PC-9 (cell line): ENCODE results near the gene TBPL1. TPM values are rescaled to one million over a fixed set of nuclear protein-coding genes. Genes with fewer than 3 reads are reported as not detected.
A peak's percentile ranks its signal among the peaks of the same experiment; 100 is the strongest.

Source experiments
- BruUV-seq: library from RNA; stranded (reverse); fragments of 400-500 nt; replicated peaks from 2 replicates; lab custom pipeline; 2021; lab: Mats Ljungman, UMichigan
- CTCF ChIA-PET: fragments of 300-600 bp; sonication (Branson Sonifier 250); formaldehyde crosslinking; loops from one replicate; lab custom pipeline; 2022; ENCODE audit warnings: antibody characterized with exemption; lab: Charles Lee
- POLR2A ChIA-PET: fragments of 300-600 bp; sonication (Branson Sonifier 250); formaldehyde crosslinking; loops from one replicate; lab custom pipeline; 2022; ENCODE audit warnings: antibody characterized with exemption; ENCODE audit not compliant: unreplicated experiment; lab: Charles Lee
- DNase-seq, 2 experiments: peaks; one replicate each; pipeline versions ENCODE4 v3.0.0 to v3.0.0-alpha.2; 2015 to 2022; ENCODE audit warnings: mixed read lengths in 1 of 2
- H2AFZ ChIP-seq: fragments of 200-600 bp; sonication (generic); 2 replicates; pipeline ENCODE4 v1.8.1; 2017; ENCODE audit warnings: antibody characterized with exemption
- H3F3A ChIP-seq: fragments of 200-600 bp; sonication (generic); 2 replicates; pipeline ENCODE4 v1.8.1; 2017; ENCODE audit warnings: antibody characterized with exemption, mild to moderate bottlenecking, low read depth; ENCODE audit not compliant: insufficient read depth
- H3K27ac ChIP-seq: fragments of 200-600 bp; sonication (generic); 2 replicates; pipeline ENCODE4 v1.6.1; 2016; ENCODE audit warnings: mixed run types
- H3K27me3 ChIP-seq: fragments of 200-600 bp; sonication (generic); 2 replicates; pipeline ENCODE4 v1.6.1; 2016; ENCODE audit warnings: low read depth, mixed run types; ENCODE audit not compliant: insufficient read depth
- H3K36me3 ChIP-seq: fragments of 200-600 bp; sonication (generic); 2 replicates; pipeline ENCODE4 v1.6.1; 2016; ENCODE audit warnings: low read depth, mixed run types
- H3K4me1 ChIP-seq: fragments of 200-600 bp; sonication (generic); replicated peaks from 2 replicates; pipeline ENCODE4 v1.6.1; 2016; ENCODE audit warnings: mixed run types; ENCODE audit not compliant: insufficient read depth
- H3K4me2 ChIP-seq: fragments of 200-600 bp; sonication (generic); 2 replicates; pipeline ENCODE4 v1.6.1; 2017; ENCODE audit warnings: mixed run types
- H3K4me3 ChIP-seq: fragments of 200-600 bp; sonication (generic); 2 replicates; pipeline ENCODE4 v1.6.1; 2016; ENCODE audit warnings: mixed run types
- H3K79me2 ChIP-seq: fragments of 200-600 bp; sonication (generic); 2 replicates; pipeline ENCODE4 v1.6.1; 2017; ENCODE audit warnings: low read depth, mixed run types
- H3K9me2 ChIP-seq: fragments of 200-600 bp; sonication (generic); 2 replicates; pipeline ENCODE4 v1.8.1; 2017; ENCODE audit warnings: mild to moderate bottlenecking; ENCODE audit not compliant: insufficient read depth
- H3K9me3 ChIP-seq: fragments of 200-600 bp; sonication (generic); 2 replicates; pipeline ENCODE4 v1.8.1; 2016; ENCODE audit warnings: low read depth; ENCODE audit not compliant: insufficient read depth
- H4K20me1 ChIP-seq: fragments of 200-600 bp; sonication (generic); 2 replicates; pipeline ENCODE4 v1.8.1; 2017; ENCODE audit not compliant: insufficient read depth
- EZH2 ChIP-seq: fragments of 200-600 bp; sonication (generic); IDR thresholded peaks from 2 replicates; pipeline ENCODE4 v1.8.0; 2017; ENCODE audit warnings: antibody characterized with exemption, low read depth
- intact Hi-C: fragments of 100-400 bp; cut with micrococcal nuclease; formaldehyde crosslinking; loops from one replicate; pipeline ENCODE4 v1.10.0; 2022; ENCODE audit not compliant: unreplicated experiment
- total RNA-seq: library from RNA; stranded (reverse); gene quantifications from 2 replicates; pipeline ENCODE4 v1.2.3, GENCODE V29; 2021
- TF ChIP-seq, protein P1 (sequence below): fragments of 200-600 bp; sonication (generic); conservative IDR thresholded peaks from 2 replicates; pipeline ENCODE4 v1.6.1; 2017; ENCODE audit warnings: mixed run types, antibody characterized with exemption, mild to moderate bottlenecking, moderate library complexity

TBPL1 gene
- total RNA-seq, 1 experiment from 2014 or later, result 21.7 TPM

DNA sequence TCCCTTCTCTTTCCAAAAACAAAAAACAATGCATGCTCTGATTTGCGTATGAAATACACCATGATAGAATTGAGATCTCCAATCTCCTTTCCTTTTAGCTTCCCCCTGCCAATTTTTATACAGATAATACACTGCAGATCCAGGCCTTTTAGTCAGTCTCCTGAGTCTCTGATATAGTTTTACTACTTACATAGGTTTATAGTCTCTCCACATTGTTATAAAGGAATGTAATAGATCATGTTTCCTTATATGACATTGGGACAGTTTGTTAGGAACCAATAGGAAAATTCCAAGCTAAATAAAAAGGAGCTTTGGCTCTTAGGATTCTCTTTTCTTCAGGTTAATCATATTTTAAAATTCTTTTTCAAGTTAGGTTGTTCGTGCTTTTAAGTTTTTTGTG lies 36.5 kb downstream of the TBPL1 start:
- H3K79me2 ChIP-seq, result no peaks in the 10 kb centered on the region
- H3K4me3 ChIP-seq, result no peak overlapping the region
- no peak overlapping the region for H2AFZ ChIP-seq
- ChIA-PET POLR2A (no interaction called here), CTCF (interaction anchor here (0.8 kb wide), 1 partner anchor 10 kb away, joined by 3 read pairs; no protein-coding TSS in a partner anchor)
- H3K9me3 ChIP-seq, result no peaks in the 10 kb centered on the region; the same call in 1 of the 2 replicates
- no TSS peak for BruUV-seq
- TF ChIP-seq, protein P1, sequence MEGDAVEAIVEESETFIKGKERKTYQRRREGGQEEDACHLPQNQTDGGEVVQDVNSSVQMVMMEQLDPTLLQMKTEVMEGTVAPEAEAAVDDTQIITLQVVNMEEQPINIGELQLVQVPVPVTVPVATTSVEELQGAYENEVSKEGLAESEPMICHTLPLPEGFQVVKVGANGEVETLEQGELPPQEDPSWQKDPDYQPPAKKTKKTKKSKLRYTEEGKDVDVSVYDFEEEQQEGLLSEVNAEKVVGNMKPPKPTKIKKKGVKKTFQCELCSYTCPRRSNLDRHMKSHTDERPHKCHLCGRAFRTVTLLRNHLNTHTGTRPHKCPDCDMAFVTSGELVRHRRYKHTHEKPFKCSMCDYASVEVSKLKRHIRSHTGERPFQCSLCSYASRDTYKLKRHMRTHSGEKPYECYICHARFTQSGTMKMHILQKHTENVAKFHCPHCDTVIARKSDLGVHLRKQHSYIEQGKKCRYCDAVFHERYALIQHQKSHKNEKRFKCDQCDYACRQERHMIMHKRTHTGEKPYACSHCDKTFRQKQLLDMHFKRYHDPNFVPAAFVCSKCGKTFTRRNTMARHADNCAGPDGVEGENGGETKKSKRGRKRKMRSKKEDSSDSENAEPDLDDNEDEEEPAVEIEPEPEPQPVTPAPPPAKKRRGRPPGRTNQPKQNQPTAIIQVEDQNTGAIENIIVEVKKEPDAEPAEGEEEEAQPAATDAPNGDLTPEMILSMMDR, result no peak
- no peak for TF ChIP-seq EZH2
- no peak overlapping the region for H3K4me2 ChIP-seq
- H3K4me1 ChIP-seq, result peaks cover 17% of the 10 kb centered on the region
- peaks cover 31% of the 10 kb centered on the region; the same call in 1 of the 2 replicates for H3K36me3 ChIP-seq
- H3K27ac ChIP-seq, result no peak overlapping the region
- intact Hi-C loops, result no loop called here
- no peak for DNase-seq
- H3K27me3 ChIP-seq, result no peaks in the 10 kb centered on the region
- H4K20me1 ChIP-seq, result no peaks in the 10 kb centered on the region
- H3K9me2 ChIP-seq, result no peaks in the 10 kb centered on the region
- peaks cover 19% of the 10 kb centered on the region for H3F3A ChIP-seq

DNA sequence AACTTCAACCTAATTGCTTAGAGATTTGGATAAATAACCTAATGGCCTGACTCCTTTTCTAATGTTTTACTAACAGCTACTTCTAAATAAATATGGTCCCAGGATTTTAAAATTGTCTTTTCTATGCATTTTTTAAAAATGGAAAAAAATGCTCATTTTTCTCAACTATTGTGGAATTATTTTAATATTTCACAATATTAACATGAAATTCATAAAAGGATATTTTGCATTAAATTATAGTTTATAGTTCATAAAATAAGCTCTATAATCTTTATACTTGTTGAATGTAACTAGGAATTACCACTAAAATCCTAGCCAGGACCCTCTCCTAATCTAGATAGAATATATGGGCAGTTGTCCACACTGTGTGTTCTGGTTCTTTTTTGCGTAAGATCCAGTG lies 37.3 kb downstream of the TBPL1 start:
- H3F3A ChIP-seq, result peaks cover 20% of the 10 kb centered on the region
- peaks cover 25% of the 10 kb centered on the region for H3K4me1 ChIP-seq
- ChIA-PET POLR2A (interaction anchor here (0.6 kb wide), 3 partner anchors 9 to 1053 kb away, joined by 3 to 7 read pairs (median 3); no protein-coding TSS in a partner anchor), CTCF (interaction anchor here (0.8 kb wide), 1 partner anchor 9 kb away, joined by 3 read pairs; no protein-coding TSS in a partner anchor)
- no peaks in the 10 kb centered on the region for H3K9me2 ChIP-seq
- H3K4me2 ChIP-seq, result no peak overlapping the region
- no TSS peak for BruUV-seq
- 0 out of 2 replicates have a peak overlapping the region, but pooled peaks have one; percentile 23 for H3K27ac ChIP-seq
- intact Hi-C loops, result no loop called here
- no peak overlapping the region for H2AFZ ChIP-seq
- peaks cover 31% of the 10 kb centered on the region; the same call in 1 of the 2 replicates for H3K36me3 ChIP-seq
- no peaks in the 10 kb centered on the region for H3K27me3 ChIP-seq
- no peaks in the 10 kb centered on the region for H4K20me1 ChIP-seq
- no peak for DNase-seq
- no peaks in the 10 kb centered on the region; the same call in 1 of the 2 replicates for H3K9me3 ChIP-seq
- H3K4me3 ChIP-seq, result no peak overlapping the region
- H3K79me2 ChIP-seq, result no peaks in the 10 kb centered on the region
- TF ChIP-seq EZH2, result no peak
- TF ChIP-seq, protein P1, result no peak

DNA sequence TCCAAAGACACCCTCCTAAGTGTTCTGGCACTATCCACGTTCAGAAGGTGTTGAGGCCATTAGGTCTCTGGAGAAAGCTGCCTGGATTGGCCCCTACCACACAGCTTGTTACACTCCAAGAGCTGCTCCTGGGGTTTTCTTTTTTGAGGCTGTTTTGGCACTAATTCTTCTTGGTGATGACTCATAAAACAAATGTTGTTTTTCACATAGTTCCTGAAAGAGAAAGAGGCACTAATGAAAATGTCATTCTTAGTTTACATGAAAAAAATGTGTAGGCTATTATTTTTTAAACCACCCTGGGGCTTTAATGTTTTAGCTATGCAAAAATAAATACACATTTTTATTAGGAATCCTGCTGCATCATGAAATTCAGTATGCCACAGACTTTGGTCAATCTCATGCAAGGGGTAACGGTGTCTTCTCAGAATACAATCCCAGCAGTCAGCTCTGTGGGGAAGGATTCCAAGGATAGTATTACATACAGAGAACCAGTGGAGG lies 38.1 kb downstream of the TBPL1 start:
- ChIA-PET CTCF (no interaction called here), POLR2A (interaction anchor here (0.6 kb wide), 3 partner anchors 11 to 1054 kb away, joined by 3 to 8 read pairs (median 7); no protein-coding TSS in a partner anchor)
- no peaks in the 10 kb centered on the region for H4K20me1 ChIP-seq
- TF ChIP-seq EZH2, result no peak
- TF ChIP-seq, protein P1, result no peak
- no peaks in the 10 kb centered on the region for H3K79me2 ChIP-seq
- intact Hi-C loops, result no loop called here
- no peaks in the 10 kb centered on the region; the same call in 1 of the 2 replicates for H3K9me3 ChIP-seq
- peaks cover 29% of the 10 kb centered on the region for H3F3A ChIP-seq
- peaks cover 33% of the 10 kb centered on the region for H3K4me1 ChIP-seq
- peak overlapping the region; percentile 5; the same call in 1 of the 2 replicates for H3K4me2 ChIP-seq
- DNase-seq, result peak in 1 of 2 experiments; percentile 74
- no TSS peak for BruUV-seq
- no peaks in the 10 kb centered on the region for H3K27me3 ChIP-seq
- H3K9me2 ChIP-seq, result no peaks in the 10 kb centered on the region
- H3K27ac ChIP-seq, result peak overlapping the region; percentile 23; the same call in 1 of the 2 replicates
- no peak overlapping the region for H2AFZ ChIP-seq
- H3K4me3 ChIP-seq, result no peak overlapping the region
- peaks cover 23% of the 10 kb centered on the region; the same call in 1 of the 2 replicates for H3K36me3 ChIP-seq
